GM12801 (cell line): ENCODE results near the gene FAM118B.

Experiments
- TF ChIP-seq, protein P1 (sequence below): IDR thresholded peaks from one replicate; pipeline ENCODE4 v1.5.1; 2011; ENCODE audit warnings: control low read depth; ENCODE audit not compliant: insufficient read length; ENCODE audit errors: extremely low read depth

FAM118B gene

DNA sequence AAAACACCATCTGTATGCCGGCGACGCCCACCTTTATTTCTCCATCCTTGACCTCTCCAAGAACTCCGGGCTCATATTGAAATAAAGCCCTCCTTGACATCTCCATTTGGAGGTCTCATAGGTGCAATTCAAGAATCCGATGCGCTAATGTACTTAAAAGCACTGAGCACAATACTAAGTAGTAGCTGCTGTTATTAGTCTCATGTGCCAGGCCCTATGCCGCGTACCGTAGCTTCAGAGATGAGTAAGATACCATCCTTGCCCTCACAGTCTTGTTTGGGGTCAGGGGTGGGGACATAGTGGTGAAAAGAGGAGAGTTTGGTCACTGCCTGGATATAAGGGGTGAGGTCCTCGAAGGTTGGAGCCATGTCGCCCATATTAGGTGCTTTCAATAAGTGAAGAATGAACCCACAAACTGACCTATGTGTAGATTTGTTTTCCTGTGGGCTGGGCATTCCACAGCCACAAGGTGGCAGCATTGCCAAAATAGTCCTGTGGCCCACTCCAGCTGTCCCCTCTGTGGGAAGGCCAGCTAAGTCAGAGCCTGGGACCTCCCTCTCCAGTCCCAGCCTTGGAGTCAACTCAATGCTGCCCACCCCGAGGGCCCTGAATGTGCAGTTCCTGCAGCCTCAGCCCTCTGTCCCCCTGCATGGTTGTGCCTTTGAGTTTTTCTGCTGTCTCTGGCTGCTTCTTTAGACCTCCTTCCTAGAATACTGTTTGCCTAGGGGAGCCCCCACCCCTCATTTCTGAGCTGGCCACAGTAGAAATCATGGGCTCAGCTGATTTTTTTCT is 98.8 kb downstream of the FAM118B start:
- TF ChIP-seq, protein P1, sequence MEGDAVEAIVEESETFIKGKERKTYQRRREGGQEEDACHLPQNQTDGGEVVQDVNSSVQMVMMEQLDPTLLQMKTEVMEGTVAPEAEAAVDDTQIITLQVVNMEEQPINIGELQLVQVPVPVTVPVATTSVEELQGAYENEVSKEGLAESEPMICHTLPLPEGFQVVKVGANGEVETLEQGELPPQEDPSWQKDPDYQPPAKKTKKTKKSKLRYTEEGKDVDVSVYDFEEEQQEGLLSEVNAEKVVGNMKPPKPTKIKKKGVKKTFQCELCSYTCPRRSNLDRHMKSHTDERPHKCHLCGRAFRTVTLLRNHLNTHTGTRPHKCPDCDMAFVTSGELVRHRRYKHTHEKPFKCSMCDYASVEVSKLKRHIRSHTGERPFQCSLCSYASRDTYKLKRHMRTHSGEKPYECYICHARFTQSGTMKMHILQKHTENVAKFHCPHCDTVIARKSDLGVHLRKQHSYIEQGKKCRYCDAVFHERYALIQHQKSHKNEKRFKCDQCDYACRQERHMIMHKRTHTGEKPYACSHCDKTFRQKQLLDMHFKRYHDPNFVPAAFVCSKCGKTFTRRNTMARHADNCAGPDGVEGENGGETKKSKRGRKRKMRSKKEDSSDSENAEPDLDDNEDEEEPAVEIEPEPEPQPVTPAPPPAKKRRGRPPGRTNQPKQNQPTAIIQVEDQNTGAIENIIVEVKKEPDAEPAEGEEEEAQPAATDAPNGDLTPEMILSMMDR = no peak

DNA sequence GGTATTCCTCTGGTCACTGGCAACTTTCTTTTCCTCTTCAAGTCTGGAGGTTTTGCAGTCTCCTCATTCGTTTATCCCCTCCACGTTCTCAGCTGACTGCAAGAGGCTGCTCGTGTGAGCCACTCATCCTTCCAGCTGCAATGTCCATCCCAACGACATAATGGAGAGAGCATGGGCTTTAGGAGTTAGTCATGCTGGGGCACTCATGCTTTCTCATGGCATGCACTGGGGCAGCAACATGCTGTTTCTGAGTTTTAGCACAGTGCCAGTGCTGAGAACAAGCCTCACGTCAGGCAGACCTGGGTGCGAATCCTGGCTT is 99.4 kb downstream of the FAM118B start:
- TF ChIP-seq, protein P1 = no peak

DNA sequence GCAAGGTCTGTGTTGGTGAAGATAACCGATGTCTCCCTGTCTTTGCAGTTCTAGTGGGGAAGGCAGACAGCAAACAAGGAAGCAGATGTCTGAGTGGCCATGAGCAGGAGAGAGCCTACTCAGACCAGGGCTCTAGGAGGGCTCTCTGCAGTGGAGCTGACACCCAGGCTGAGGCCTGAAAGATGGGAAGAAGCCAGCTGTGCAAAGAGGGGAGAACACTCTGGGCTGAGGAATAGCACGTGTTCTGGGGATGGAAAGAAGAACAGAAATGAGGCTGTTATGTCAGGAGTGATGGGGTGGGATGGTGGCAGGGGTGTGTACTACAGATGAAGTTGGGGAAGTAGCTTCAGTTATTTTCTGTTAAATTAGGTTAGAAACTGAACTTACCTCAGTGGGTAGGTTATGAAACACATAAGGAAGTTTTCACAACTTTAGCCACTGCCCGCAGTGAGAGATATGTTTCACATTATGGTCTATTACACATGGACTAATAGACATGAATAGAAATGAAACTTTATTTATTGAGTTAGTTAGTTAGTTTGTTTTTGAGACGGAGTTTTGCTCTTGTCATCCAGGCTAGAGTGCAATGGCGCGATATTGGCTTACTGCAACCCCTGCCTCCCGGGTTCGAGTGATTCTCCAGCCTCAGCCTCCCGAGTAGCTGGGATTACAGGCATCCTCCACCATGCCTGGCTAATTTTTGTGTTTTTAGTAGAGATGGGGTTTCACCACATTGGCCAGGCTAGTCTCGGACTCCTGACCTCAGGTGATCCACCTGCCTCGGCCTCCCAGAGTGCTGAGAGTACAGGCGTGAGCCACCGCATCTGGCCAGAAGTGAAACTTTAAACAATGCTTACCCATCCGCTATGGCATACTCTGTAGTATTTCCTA is 100.1 kb downstream of the FAM118B start:
- TF ChIP-seq, protein P1 = no peak
